Activated CD8-positive, alpha-beta memory T cell treated with anti-CD3 and anti-CD28 coated beads, Interleukin-2, amount 50 U/mL, for 24 hours (primary cell): Measurements from ENCODE around the gene CAPN10.

Experiments used
- DNase-seq: peaks from one replicate; pipeline ENCODE4 v3.0.0-alpha.2; 2020; ENCODE audit errors: extremely low read depth

Gene CAPN10

DNA sequence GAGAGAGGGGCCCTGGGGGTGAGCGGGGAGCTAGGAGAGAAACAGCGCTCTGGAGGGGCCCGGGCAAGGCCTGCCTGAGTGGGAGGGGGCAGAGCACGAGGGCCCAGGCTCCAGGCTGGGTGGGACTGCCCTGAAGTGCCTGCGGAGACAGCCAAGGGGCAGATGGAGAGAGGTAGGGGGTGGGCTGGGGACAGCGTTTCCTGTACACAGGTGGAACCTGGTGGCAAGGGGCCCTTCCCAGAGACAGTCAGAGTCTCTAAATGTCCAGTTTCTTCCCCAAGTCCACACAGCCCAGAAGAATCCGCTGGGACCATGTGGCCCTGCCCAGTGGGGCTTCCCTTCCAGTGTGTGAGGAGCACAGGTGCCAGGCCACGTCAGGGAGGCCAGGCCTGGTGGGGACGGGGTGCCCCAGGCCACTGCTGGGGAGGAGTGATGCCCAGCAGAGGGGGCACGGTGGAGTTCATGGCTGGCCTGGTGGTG lies 37.0 kb downstream of the CAPN10 start:
- DNase-seq: no peak

GRCh38 chr2:240624011-240624949 lies 37.7 kb downstream of the CAPN10 start:
- DNase-seq: no peak

- peak; percentile 30 for DNase-seq
These were observed 38.6 kb downstream of the CAPN10 start, which contains the start of gene GPR35 for GRCh38 chr2:240624950-240625621. GPR35 (plus strand) TSS chr2:240625480; CDS start chr2:240629953, 4,473 bp downstream.

- DNase-seq: no peak
These were observed 40.2 kb downstream of the CAPN10 start for GRCh38 chr2:240626531-240627300.

DNA sequence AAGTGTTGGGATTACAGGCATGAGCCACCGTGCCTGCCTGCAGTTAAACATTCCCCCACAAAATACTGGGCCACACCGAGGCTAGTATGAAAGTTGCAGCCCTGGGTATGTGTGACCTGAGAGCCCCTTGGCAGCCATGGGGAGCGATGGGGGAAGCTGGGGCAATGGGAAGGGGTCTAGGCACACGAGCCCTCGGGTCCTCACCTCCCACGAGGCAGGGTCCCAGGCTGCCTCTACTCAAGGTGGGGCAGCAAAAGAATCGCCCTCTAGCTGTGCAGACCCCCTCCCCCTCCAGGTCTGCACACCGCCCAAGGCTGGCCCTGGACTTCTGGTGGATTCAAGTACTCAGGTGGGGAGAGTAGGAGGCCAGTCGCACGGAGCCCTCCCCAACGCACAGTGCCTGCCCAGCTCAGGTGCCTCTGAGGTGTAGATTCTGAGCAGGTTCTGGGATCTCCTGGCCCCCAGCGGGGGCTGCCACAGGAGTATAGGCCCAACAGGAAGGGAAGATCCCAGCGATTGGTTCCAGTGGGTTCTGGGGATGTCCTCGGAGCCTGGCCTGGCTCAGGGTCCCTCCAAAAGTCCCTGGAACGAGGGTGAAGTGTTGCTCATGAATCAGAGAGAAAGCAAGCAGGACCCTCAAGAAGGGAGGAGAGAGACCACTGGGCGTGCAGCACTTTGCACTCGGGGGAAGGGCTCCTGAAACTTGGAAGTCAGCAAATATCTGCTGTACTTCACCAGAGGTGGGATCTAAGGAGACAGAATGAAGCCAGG lies 41.4 kb downstream of the CAPN10 start:
- no peak for DNase-seq

- DNase-seq: no peak
These were observed 41.9 kb downstream of the CAPN10 start for GRCh38 chr2:240628507-240628807.

DNA sequence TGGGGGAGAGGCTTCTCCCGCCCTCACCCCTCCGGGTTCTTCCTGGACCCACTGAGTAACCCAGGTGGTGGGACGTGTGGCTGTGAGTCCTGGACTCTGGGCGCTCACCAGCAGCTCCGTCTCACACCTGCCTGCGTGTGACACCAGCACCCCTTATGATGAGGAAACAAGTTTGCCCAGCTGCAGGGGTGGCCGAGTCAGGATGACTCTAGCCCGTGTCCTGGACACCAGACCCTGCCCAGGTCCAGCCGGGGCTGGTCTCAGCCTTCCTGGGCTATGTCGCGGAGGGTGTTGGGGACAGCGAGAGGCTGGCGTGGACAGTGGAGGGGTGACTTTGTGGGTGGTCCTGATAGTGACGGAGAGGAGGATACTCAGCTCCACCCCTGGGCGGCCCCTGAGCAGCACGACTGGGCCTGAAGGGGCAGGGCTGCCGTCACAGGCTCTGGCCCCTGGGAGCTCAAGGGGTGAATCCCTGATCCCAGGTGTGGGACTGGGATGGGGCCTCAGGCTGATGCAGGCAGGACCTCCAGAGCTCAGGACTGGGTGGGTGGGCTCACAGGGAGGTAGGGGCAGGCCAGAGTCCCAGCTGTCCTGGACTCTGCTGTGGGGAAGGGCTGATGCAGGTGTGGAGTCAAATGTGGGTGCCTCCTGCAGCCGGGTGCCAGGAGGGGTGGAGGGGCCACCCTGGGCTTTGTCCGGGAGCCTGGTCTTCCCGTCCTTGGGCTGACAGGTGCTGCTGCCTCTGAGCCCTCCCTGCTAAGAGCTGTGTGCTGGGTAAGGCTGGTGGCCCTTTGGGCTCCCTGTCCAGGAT lies 42.5 kb downstream of the CAPN10 start:
- no peak for DNase-seq

- DNase-seq: no peak
These were observed 43.1 kb downstream of the CAPN10 start for GRCh38 chr2:240629619-240629967.

DNA sequence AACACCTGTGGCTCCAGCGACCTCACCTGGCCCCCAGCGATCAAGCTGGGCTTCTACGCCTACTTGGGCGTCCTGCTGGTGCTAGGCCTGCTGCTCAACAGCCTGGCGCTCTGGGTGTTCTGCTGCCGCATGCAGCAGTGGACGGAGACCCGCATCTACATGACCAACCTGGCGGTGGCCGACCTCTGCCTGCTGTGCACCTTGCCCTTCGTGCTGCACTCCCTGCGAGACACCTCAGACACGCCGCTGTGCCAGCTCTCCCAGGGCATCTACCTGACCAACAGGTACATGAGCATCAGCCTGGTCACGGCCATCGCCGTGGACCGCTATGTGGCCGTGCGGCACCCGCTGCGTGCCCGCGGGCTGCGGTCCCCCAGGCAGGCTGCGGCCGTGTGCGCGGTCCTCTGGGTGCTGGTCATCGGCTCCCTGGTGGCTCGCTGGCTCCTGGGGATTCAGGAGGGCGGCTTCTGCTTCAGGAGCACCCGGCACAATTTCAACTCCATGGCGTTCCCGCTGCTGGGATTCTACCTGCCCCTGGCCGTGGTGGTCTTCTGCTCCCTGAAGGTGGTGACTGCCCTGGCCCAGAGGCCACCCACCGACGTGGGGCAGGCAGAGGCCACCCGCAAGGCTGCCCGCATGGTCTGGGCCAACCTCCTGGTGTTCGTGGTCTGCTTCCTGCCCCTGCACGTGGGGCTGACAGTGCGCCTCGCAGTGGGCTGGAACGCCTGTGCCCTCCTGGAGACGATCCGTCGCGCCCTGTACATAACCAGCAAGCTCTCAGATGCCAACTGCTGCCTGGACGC lies 43.6 kb downstream of the CAPN10 start:
- DNase-seq: no peak

- DNase-seq: no peak
These were observed 44.4 kb downstream of the CAPN10 start for GRCh38 chr2:240630771-240631547.

- DNase-seq: no peak
These were observed 45.2 kb downstream of the CAPN10 start for GRCh38 chr2:240631548-240632305.

DNA sequence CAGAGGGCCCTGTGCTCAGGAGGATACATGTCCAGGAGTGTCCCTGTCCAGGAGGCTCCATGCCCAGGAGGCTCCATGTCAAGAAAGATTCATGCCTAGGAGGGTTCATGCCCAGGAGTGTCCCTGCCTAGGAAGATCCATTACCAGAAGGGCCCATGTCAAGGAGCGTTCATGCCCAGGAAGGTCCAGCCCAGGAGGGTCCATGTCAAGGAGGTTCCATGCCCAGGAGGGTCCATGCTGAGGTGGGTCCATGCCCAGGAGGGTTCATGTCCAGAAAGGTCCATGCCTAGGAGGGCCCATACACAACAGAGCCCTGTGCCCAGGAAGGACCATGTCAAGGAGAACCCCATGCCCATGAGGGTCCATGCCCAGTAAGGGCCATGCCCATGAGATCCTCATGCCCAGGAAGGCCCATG lies 45.8 kb downstream of the CAPN10 start:
- no peak for DNase-seq

- DNase-seq: no peak
These were observed 48.8 kb downstream of the CAPN10 start for GRCh38 chr2:240635121-240635997.

DNA sequence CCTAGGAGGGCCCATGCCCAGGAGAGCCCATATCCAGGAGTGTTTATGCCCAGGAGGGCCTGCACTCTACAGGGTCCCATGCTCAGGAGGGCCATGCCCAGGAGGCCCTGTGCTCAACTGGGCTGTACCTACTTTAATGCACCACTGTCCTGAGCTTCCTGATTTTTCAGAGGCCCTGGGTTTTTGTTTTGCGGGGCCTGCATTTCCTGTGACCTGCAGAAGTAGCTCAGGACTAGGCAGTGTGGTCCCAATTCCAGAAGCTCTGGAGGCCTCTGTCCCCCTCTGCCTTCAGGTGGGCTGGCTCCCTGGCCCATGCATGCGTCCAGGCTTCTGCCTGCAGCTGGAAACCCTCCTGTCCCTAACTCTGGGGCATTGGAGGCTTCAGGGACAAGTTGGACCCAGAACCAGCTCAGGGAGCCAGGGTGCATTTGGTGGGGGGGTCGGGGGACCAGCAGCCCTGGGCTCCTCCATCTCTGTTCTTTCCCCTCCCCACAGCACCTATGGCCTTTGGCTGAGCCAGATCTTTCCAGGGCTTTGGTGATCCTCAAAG lies 49.5 kb downstream of the CAPN10 start:
- DNase-seq: no peak

GRCh38 chr2:240636563-240637115 lies 50.1 kb downstream of the CAPN10 start:
- no peak for DNase-seq

DNA sequence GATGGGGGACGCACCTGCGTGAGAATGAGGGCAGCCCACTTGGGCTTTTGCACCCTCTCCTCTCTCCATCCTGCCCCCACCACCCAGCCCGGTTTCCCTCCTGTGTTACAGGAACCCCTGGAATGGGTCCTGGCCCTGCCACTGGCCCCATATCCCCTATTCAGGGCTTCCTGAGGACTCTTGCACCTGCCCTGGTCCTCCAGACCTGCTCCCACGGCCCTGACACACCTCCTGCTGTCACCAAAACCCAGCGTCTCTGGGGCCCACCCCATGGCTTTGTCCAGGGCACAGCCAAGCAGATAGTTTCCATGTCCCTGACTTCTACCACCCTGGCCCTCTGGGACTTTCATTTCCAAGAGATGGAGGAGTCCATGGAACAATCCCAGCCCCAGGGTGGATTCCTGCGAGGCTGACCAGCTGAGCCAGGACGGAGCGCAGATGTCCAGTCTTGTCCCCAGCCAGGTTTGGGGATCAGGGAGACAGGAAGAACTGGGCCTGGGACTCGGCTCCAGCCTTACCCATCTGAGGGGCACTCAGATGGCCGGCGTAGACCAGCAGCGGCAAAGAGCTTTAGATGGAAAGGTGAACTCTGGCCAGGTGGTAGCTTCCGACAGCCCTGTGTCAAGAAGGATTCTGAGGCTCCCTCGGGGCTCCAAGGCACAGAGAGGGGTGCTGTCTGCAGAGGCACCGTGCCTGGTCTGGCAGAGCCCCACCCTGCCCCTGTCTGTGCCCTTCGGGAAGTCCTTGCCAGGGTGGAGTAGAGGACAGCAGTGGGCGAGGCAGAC lies 50.8 kb downstream of the CAPN10 start:
- no peak for DNase-seq
